Measurements from ENCODE around the gene CORO7. TPM values are rescaled to one million over a fixed set of nuclear protein-coding genes. Genes with fewer than 3 reads are reported as not detected.
A peak's percentile ranks its signal among the peaks of the same experiment; 100 is the strongest.
"Not testable (repeated sequence)": the region's sequence is repeated elsewhere in the genome, so short reads cannot be mapped to it uniquely, and the experiment has no call there.

CORO7 gene
- total RNA-seq, 1 donor from 2014 or later: 25.7 TPM

GRCh38 chr16:4347010-4347409 is 69.4 kb downstream of the CORO7 start:
- Mint-ChIP-seq H3K36me3 (ENCODE audit: insufficient read depth) (peaks cover 8% of the 10 kb centered on the region), H3K27me3 (no peaks in the 10 kb centered on the region), H3K9me3 (ENCODE audit: low read depth) (no peaks in the 10 kb centered on the region), H3K4me1 (ENCODE audit: low read depth) (peaks cover 5% of the 10 kb centered on the region), H3K27ac (no peak overlapping the region), H3K4me3 (ENCODE audit: low read depth) (no peak overlapping the region)
- DNase-seq (ENCODE audit: low spot score, unreplicated experiment): no peak
- TF ChIP-seq, protein P1, sequence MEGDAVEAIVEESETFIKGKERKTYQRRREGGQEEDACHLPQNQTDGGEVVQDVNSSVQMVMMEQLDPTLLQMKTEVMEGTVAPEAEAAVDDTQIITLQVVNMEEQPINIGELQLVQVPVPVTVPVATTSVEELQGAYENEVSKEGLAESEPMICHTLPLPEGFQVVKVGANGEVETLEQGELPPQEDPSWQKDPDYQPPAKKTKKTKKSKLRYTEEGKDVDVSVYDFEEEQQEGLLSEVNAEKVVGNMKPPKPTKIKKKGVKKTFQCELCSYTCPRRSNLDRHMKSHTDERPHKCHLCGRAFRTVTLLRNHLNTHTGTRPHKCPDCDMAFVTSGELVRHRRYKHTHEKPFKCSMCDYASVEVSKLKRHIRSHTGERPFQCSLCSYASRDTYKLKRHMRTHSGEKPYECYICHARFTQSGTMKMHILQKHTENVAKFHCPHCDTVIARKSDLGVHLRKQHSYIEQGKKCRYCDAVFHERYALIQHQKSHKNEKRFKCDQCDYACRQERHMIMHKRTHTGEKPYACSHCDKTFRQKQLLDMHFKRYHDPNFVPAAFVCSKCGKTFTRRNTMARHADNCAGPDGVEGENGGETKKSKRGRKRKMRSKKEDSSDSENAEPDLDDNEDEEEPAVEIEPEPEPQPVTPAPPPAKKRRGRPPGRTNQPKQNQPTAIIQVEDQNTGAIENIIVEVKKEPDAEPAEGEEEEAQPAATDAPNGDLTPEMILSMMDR (IDR thresholded peaks at IDR 0.05; ENCODE audit: unreplicated experiment): no peak

- H3K36me3 Mint-ChIP-seq (ENCODE audit: insufficient read depth): peaks cover 8% of the 10 kb centered on the region
- TF ChIP-seq, protein P1 (IDR thresholded peaks at IDR 0.05; ENCODE audit: unreplicated experiment): no peak
- H3K9me3 Mint-ChIP-seq (ENCODE audit: low read depth): no peaks in the 10 kb centered on the region
- no peak overlapping the region for H3K4me3 Mint-ChIP-seq (ENCODE audit: low read depth)
- peaks cover 3% of the 10 kb centered on the region for H3K4me1 Mint-ChIP-seq (ENCODE audit: low read depth)
- DNase-seq (ENCODE audit: low spot score, unreplicated experiment): no peak
- H3K27me3 Mint-ChIP-seq: no peaks in the 10 kb centered on the region
- H3K27ac Mint-ChIP-seq: peak overlapping the region; percentile 59
These were observed 70.3 kb downstream of the CORO7 start for GRCh38 chr16:4345836-4346781.

GRCh38 chr16:4344983-4345835 is 71.2 kb downstream of the CORO7 start:
- H3K27me3 Mint-ChIP-seq: no peaks in the 10 kb centered on the region
- no peak overlapping the region for H3K4me3 Mint-ChIP-seq (ENCODE audit: low read depth)
- peaks cover 8% of the 10 kb centered on the region for H3K36me3 Mint-ChIP-seq (ENCODE audit: insufficient read depth)
- H3K9me3 Mint-ChIP-seq (ENCODE audit: low read depth): no peaks in the 10 kb centered on the region
- TF ChIP-seq, protein P1 (IDR thresholded peaks at IDR 0.05; ENCODE audit: unreplicated experiment): no peak
- H3K4me1 Mint-ChIP-seq (ENCODE audit: low read depth): no peaks in the 10 kb centered on the region
- DNase-seq (ENCODE audit: low spot score, unreplicated experiment): no peak
- peak overlapping the region; percentile 90 for H3K27ac Mint-ChIP-seq

- H3K36me3 Mint-ChIP-seq (ENCODE audit: insufficient read depth); H3K9me3 Mint-ChIP-seq (ENCODE audit: low read depth); DNase-seq (ENCODE audit: low spot score, unreplicated experiment); H3K27me3 Mint-ChIP-seq; H3K4me3 Mint-ChIP-seq (ENCODE audit: low read depth); H3K4me1 Mint-ChIP-seq (ENCODE audit: low read depth): not testable (repeated sequence)
- peak overlapping the region; percentile 90 for H3K27ac Mint-ChIP-seq
These were observed 72.0 kb downstream of the CORO7 start for GRCh38 chr16:4344300-4344982.

DNA sequence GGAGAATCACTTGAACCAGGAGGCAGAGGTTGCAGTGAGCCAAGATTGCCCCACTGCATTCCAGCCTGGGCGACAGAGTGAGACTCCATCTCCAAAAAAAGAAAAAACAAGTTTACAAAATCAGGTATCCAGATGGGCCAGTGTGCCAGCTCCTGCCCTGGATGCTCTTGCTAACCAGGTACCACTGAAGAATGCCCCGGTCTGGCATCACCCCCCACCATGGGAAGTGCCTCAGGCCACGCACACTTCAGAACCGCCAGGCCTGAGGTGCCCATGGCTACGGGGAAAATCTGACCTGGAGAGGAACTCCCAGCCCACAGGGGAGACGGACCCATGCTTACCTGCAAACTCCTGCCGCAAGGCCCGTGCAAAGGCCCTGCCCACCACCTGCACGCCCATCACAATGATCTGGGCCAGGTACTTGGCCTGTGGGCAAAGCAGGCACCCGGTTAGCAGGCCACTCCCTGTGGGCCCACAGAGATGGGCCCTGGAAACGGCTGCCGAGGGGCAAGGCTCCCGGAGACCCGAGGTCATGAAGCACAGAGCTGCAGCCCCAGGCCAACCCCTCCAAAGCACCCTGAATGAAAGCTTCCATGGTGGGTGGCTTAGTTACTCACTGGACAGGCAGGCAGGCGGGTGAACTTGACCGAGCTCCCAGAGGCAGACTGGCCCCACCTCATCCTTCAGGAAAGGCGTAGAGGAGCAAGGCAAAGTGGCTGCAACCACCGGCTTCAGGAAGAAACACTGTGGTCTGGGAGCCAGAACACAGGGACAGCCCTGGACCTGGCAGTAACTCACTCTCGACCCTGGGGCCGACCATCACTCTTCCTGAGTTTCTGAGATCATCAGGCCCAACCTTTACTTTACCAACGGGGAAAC is 73.3 kb downstream of the CORO7 start:
- H3K9me3 Mint-ChIP-seq (ENCODE audit: low read depth): no peaks in the 10 kb centered on the region
- no peak for DNase-seq (ENCODE audit: low spot score, unreplicated experiment)
- H3K27ac Mint-ChIP-seq: peak overlapping the region; percentile 95
- TF ChIP-seq, protein P1 (IDR thresholded peaks at IDR 0.05; ENCODE audit: unreplicated experiment): no peak
- peaks cover 5% of the 10 kb centered on the region for H3K36me3 Mint-ChIP-seq (ENCODE audit: insufficient read depth)
- H3K4me3 Mint-ChIP-seq (ENCODE audit: low read depth): no peak overlapping the region
- no peaks in the 10 kb centered on the region for H3K27me3 Mint-ChIP-seq
- H3K4me1 Mint-ChIP-seq (ENCODE audit: low read depth): no peaks in the 10 kb centered on the region

Data from progenitor cell of endocrine pancreas (in vitro differentiated cells).